ENCODE data around the gene SH2D4B.
A peak's percentile ranks its signal among the peaks of the same experiment; 100 is the strongest.

Gene SH2D4B

DNA sequence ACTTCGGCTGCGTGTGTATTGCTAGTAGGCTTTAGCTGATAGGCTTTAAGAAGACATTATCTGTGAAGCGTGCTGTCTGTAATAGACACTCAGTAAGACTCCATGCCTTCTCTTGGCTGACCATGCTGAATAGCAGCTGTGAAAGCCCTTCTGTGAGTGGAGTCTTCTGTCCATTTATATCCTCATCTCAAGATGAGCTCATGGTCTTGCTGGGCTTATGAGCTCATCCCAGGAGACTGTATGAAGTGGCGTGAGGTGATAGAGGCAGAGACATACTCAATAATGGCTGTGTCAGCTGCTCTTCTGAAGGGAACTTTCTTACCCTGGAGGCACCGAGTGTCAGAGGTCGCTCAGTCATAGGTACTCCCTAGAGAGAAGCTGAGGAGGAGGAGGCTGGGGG lies 111.5 kb downstream of the SH2D4B start:
- no peak for DNase-seq

DNA sequence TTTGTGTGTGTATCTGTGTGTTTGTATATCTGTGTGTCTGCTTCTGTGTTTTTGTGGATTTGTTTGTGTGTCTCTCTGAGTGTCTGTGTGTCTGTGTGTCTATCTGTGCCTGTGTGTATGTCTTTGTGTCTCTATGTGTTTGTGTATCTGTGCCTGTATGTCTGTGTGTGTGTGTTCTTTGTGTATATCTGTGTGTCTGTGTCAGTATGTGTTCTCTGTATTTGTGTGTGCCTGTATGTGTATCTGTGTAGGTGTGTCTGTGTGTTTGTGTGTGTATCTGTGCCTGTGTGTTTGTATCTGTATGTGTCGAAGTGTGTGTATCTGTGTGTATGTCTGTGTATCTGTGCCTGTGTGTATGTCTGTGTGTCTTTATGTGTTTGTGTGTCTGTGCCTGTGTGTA lies 118.2 kb downstream of the SH2D4B start:
- DNase-seq: no peak

DNA sequence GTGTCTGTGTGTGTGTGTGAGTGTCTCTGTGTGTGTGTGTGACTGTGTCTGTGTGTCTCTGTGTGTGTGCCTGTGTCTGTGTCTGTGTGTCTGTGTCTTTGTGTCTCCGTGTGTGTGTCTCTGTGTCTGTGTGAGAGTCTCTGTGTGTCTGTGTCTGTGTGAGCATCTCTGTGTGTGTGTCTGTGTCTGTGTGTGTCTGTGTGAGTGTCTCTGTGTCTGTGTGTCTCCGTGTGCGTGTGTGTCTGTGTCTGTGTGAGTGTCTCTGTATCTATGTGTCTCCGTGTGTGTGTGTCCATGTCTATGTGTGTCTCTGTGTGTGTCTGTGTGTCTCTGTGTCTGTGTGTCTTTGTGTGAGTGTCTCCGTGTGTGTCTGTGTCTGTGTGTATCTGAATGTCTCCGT lies 120.4 kb downstream of the SH2D4B start:
- no peak for DNase-seq

DNA sequence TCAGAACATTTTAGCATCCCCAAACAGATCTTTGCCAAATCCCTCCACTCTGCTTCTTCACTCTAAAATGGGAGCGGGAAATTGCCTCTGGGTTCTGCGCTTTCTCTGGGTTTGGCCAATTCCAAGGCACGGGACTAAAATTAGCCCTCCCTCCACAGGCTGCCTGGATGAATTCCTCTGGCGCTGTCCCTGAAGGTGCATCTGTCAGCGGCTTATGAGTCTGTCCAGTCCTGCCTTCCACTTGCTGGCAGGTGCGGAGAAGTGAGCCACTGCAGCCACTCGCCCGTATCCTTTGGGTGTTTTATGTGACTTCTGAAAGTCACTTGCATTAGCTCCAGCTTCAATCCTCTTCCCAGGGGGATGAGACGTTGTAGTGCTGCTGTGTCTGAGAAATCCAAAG lies 121.6 kb downstream of the SH2D4B start:
- no peak for DNase-seq

DNA sequence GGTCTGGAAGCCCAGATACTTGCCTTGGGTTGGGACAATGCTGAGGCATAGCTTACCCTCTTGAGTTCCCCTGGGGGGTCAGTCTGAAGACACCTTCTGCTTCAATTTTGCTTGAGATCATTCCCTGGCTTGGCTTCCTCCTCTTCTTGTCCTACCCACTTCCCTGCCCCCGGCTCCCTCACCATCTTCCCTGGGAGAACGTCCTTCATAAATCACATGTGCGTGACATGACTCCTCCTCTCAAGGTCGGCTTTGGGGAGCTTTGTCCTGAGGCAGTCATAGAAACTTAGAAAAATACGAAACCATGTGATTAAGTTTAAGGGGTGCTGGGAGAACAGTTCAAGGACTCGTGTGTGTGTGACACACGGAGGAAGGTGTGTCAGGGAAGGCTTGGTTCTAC lies 122.6 kb downstream of the SH2D4B start:
- no peak for DNase-seq

DNA sequence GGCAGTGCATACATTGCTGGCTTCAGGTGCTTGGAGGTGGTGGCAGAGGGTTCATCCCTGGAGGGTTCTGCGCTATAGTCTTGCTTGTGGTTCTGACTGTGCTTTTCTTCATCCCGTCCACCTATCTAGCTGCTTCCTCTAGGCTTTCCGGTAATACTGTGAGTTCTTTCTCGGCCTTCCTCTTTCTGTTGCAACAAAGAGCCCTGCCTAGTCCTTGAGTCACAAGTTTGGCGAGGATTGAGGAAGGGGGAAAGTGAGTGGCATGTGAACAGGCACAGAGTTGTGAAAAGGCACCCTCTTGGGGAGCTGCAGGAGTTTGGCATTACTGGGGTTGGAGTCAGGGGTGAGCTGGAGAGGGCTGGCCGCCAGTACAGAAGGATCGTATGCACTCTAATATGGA lies 123.0 kb downstream of the SH2D4B start:
- DNase-seq: no peak

DNA sequence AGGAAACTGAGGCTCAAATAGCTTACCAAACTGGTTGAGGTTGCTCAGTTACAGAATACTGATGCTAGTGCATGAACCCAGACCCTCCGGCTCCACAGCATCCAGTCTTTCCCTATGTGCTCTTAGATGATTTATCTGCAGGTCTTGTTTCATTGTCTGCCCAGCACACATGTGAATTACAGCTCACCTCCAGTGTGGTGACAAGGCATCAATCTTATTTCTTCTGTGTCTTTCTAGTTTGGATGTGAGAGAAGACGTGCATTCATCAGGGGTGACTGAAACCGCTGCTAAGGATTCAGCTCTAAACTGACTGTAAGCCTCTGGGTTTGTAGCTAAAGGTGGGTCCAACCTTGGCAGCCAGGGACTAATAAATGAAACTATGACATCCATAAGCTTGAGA lies 123.8 kb downstream of the SH2D4B start:
- no peak for DNase-seq

DNA sequence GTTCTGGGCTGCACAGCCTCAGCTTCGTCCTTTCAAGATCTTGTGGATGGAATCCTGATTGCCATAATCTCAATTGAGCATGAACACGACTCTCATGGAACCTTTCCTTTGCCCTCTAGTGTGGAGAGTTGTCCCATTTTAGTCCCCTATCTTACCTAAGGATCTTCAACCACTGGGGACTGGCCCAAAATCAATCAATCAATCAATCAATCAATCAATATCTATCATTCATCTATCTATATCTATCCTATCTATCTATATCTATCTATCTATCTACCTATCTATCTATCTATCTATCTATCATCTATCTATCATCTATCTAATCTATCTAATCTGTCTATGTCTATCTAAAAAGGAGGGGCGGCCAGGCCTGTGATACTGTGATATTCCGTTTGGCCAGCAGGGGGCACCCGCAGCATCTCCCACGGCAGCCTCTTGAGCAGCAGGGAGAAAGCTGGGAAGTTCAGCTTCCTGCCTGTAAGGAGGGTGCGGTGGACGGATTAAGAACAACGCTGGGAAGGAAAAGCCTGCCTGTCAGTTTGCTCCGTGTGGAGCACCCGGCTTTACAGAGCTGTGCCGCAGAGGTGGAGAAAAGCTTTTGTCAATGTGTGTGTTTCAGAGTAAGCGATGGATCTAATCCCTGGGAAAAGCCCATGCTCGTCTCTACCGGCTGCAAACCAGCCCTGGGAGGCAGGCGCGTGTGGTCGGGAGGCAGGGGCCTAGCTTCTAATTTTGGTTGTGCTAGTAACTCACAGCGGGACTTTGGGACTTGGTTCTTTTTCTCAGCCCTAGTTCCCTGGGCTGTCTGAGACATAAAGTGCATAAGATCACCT lies 124.9 kb downstream of the SH2D4B start:
- DNase-seq: peak; percentile 70

DNA sequence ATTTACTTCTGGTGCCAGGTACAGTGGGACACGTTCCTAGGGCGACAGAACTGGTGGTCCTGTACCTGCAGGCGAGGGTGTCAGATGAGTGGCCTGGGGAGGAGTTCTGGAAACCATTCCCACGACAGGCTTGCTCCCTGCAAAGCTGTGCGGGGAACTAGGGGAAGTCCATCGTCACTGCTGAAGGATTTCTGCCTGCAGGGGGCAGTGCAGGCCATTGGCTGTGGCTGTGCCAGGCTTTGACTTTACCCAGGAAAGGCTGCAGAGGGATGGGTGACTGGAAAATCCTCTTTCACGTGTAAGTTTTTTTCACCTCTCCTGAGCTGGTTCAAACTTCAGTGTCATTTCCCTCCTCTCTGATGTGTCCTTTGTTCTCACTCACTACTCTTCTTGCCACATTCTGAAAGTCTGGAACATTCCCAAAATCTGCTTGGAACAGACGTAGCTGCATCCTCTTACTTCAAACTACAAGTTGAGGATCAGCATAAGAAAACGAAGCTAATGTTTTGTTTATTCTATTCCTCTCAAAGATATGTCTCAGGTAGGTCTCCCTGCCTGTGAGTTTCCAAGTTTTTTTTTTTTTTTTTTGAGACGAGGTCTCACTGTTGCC lies 126.5 kb downstream of the SH2D4B start:
- DNase-seq: peak; percentile 47

DNA sequence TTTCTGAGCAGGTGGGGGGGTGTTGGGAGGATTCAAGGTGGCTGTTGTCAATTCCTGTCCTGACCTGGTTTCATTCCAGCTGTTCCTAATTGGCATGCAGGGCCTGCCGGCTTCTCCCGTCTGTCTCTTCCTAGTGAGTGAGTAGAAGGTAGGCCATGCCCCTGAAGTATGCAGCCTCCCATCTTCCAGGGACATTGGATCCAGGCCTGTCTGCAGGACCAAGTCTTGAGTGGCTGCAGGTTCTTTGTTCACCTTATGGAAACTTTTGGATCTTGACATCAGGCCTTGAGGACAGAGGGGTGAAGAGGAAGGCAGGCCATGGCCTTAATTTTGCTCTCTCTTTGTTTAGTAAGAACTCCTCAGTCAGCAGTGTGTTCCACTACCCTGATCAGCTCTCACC lies 131.8 kb downstream of the SH2D4B start:
- DNase-seq: no peak

DNA sequence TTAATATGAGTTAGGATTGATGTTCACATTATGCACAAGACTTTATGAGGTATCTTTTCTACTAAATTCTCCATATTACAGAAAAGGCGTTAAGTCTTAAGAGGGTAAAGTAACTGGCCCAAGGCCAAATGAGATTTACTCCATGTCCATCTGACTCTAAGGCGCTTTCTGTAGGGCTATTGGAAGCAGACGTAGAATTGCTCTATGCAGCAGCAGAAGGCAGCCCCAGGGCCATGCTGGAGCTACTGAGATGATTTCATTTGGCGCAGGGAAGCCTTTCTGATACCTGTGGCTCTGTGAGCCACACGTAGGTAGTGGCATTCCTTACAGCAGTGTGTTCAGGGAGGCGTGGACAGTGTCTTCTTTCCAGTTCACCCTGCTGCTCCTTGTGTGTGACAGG lies 133.1 kb downstream of the SH2D4B start:
- DNase-seq: no peak

DNA sequence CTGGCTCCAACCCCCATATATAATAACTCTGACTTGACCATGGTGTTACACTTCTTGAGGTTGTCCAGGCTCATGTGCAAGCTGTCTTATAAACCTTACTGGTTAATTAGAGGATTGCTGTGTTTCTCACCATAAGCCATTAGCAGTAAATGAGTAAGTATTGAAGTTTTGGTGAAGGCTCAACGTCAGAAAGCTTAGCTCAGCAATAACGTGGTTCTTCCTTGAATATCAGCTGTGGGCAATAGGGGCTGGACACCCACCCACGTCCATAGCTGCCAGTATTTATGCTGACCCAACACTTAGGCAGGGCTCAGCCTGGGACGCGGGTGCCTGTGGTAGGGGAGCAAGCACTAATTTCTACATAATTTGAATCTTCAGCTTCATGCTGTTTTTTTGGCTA lies 134.1 kb downstream of the SH2D4B start:
- DNase-seq: no peak

DNA sequence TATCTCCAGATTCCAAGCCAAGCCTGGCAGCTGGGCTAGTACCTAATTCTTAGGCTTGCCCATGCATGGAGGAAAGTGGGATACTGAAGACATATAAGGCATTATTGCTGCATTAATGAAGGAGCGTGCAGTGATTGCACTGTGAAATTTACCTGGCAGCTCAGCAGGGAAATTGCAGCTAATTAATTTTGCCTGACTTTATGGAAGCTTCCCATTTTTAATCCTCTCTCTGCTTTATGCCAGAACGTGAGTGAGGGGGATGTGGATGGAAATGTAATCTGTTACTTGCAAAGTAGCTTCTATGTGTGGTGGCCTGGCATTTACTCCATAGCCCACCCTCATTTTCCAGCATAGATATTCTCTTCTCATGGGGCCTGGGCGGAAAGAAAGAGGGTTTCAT lies 134.9 kb downstream of the SH2D4B start:
- no peak for DNase-seq

DNA sequence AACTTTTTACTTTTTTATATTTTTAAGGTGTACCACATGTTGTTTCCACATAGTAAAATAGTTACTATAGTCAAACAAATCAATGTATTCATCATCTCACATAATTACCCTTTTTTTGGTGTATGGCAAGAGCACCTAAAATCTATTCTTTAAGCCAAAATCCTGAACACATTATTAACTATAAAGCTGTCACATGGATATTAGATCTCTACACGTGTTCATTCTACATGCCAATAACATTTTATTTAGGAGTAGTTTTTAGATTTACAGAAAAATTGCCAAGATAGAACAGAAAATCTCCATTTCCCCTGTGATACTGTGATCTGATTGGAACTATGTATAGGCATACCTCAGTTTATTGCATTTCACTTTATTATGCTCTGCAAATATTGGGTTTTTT lies 137.1 kb downstream of the SH2D4B start:
- no peak for DNase-seq

DNA sequence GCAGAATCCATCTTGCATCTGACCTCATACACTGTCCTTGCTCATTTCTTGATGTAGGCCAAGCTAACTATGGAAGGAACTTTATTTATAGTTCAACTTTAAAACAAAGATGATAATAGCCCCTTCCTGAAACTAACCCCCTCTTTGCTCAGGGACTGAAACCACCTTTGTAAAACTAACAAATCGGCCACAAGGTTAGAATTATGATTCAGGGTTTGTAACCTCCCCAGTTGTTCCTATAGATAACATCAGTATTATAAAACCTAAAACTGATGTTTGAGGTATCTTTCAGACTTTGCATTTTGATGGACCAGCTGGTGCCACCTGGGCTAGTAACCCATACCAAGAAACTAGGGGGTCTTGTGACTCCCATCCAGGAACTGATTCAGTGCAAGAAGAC lies 143.4 kb downstream of the SH2D4B start:
- DNase-seq: no peak

DNA sequence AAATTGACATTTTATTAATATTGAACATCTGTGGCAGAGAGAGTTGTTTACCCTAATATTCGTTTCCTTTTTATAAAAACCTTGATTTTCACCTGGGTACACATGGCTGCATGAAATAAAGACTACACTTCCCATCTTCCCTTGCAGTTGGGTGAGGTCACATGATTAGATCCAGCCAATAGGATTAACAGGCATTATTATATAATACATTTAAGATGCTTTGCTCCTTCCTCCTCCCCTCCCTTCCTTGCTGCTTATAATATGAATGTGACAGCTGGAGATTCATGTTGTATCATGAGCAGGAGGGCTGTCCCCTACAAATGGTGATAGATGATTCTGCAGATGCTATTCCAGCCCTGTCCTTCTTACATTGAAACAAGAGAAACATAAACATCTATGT lies 146.6 kb downstream of the SH2D4B start:
- no peak for DNase-seq

DNA sequence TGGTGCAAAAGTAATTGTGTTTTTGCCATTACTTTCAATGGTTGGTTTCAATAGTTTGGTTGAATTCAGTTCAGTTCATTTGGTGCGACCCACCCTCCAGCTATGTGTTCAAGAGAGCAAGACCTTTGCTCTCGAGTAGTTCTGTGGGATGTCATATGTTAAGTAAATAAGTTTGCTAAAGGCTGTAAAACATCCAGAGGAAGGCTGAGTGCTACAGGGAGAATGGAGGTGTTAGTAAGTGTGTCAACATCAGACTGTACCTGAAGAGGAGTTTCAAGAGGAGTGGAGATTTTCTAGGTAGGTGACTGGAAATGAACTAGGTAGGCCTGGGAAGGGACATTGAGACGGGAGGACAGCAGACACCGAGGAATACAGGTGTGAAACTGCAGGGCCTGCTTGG lies 147.7 kb downstream of the SH2D4B start:
- no peak for DNase-seq

DNA sequence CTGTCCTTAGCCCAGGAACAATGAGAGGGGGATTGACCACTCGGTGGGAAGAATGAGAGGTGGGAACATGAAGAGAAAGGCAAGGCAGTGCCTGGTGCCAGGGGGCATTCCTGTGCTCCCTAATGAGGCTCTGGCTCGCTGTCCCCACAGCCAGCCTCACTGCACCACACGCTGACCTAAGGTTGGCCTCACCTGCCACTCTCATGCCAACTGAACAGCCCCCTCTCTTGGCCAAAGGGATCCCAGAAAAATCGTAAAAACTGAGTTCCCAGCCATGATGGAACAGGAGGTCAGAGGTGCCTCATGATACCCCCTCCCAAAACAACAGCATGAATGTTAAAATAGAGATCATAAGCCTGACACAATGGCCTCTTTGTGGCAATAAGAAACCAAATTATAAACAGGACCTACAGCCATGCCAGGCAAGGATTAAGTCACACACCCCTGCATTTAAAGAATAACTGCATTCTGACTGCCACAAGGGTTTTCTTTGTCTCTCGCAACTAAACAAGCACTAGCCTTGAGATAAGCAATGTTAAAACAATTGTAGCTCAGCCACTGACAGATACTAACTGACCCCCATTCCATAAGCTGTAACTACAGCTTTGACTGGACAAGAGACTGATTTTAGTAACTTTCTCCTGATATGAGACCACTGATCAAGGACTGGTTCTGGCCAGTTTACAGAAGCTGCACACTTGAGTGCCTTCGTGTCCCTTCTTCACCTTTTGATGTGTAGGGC lies 149.2 kb downstream of the SH2D4B start:
- DNase-seq: no peak

DNA sequence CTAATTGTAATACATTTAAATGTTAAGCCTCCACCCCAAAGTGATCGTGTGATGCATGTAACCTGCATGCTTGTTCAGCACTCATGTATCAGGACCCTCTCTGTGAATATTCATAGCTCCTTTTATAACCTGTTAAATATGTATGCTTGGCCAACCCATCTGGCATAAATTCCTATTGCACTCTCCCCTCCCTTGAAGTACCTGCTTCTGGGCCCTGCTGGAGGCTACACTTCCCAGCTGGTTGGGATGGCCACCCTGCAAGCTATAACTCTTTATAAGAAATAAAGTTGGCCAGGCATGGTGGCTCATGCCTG lies 149.7 kb downstream of the SH2D4B start:
- DNase-seq: no peak

DNA sequence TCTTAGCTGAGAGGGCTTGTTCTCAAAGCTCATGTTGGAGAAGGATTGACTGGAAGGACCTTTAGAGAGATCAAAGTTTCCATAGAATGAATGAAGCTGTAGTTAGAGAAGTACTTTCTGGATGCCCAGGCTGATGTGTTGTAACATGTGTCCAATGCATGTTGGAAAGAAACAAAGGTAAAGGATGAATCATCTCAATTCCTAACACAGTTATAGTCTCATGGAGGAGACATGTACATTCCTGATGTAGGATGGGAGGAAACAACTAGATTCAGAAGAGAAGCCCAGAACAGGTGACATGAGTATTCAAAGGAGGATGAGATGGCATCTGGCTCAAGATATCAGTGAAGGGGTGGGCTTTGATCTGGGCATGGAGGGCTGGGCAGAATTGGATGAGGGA lies 152.7 kb downstream of the SH2D4B start:
- DNase-seq: no peak

DNA sequence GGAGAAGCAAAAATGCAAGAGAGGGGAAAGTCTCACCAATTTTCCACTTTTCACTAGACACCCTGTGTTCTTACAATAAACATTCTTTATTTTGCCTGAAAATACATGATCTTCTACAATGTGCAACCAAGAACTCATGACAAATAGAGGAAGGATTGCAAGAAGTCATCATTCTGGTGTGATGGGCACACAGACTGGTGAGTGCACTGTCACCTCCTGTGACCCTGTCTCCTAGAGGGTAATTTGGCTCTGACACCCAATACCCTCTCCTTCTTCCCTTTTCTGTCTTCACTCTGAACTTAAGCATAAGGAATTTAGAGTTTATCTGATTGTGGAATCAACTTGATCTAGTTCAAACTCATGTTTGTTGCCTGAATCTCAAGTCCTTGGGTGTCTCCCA lies 153.7 kb downstream of the SH2D4B start:
- DNase-seq: no peak

DNA sequence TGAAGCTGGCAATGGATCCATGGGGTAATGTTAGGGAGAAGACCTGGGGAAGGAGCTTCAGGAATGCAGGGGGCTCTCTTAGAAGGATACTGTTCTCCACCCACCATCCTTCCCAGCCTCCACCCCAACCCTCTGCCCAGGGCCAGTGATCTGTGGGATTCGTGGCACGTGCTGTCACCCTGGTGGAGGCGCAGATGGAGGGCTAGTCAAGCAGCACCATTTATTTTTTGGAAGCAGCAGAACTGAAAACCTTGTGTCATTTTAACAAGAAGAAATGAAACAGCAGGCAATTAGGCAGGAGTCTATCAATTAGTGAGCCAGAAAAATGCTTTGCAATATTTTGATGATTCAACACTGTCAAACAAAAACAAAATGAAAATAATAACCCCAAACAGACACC lies 155.9 kb downstream of the SH2D4B start:
- no peak for DNase-seq

DNA sequence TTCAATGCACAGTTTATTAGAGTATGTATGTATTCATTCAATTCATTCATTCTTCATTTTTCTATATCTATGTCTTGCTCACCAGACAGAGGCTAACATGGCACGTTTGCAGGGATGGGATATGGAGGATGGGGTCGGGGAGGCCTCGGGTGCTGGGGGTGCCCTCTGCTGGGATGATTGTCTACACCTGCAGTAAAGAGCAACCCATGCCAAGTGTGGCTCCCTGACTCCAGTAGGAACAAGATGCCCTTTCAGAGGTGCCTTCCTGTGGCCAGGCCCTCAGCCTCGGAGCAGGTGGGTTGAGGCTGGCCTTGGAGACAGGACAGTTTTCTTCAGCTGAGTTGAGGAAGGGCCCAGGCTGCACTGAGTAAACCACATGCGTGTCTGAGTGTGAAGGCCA lies 157.2 kb downstream of the SH2D4B start:
- DNase-seq: no peak
